ENCODE measurements around the gene THADA.
"Not testable (repeated sequence)": the region's sequence is repeated elsewhere in the genome, so short reads cannot be mapped to it uniquely, and the experiment has no call there.

DNA sequence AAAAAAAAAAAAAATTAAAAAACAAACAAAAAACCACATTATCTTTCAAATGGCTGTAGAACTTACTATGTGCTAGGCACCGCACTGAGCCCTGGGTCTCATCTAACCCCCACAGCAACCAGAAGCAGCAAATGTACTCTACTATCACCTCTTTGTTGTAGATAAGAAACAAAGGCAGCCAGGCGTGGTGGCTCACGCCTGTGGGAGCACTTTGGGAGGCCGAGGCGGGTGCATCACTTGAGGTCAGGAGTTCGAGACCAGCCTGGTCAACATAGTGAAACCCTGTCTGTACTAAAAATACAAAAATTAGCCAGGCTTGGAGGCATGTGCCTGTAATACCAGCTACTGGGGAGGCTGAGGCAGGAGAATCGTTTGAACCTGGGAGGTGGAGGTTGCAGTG is 406.0 kb downstream of the THADA start:
- TF ChIP-seq, protein P1, sequence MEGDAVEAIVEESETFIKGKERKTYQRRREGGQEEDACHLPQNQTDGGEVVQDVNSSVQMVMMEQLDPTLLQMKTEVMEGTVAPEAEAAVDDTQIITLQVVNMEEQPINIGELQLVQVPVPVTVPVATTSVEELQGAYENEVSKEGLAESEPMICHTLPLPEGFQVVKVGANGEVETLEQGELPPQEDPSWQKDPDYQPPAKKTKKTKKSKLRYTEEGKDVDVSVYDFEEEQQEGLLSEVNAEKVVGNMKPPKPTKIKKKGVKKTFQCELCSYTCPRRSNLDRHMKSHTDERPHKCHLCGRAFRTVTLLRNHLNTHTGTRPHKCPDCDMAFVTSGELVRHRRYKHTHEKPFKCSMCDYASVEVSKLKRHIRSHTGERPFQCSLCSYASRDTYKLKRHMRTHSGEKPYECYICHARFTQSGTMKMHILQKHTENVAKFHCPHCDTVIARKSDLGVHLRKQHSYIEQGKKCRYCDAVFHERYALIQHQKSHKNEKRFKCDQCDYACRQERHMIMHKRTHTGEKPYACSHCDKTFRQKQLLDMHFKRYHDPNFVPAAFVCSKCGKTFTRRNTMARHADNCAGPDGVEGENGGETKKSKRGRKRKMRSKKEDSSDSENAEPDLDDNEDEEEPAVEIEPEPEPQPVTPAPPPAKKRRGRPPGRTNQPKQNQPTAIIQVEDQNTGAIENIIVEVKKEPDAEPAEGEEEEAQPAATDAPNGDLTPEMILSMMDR (IDR thresholded peaks at IDR 0.05; ENCODE audit: low read depth, low read length, poor library complexity, severe bottlenecking) = not testable (repeated sequence)
- not testable (repeated sequence) for TF ChIP-seq EZH2phosphoT487 (IDR thresholded peaks at IDR 0.05; ENCODE audit: borderline replicate concordance, low read length)

Data from DOHH2 (cell line).